HepG2 (cell line): Measurements from ENCODE around the gene UBAC2. TPM values are rescaled to one million over a fixed set of nuclear protein-coding genes. Genes with fewer than 3 reads are reported as not detected.

Source experiments
- ATAC-seq: fragments of 200-7000 bp; cut with Tn5 transposase; 3 replicates; pipeline ENCODE4 v1.9.1; 2020; ENCODE audit warnings: mild to moderate bottlenecking, moderate library complexity
- BruUV-seq: library from RNA; stranded (reverse); fragments of 400-500 nt; replicated peaks from 2 replicates; lab custom pipeline; 2021; lab: Mats Ljungman, UMichigan
- CTCF ChIA-PET: fragments of 300-600 bp; formaldehyde crosslinking; extraction: SDS; loops from one replicate; lab custom pipeline; 2021; ENCODE audit warnings: low total read pairs, inconsistent platforms, low intra/inter-chr PET ratio; lab: Yijun Ruan, JAX
- POLR2A ChIA-PET: fragments of 350-600 bp; sonication (Branson Sonifier 250); formaldehyde crosslinking; loops from one replicate; lab custom pipeline; 2020; ENCODE audit warnings: antibody characterized with exemption, inconsistent platforms; lab: Yijun Ruan, JAX
- DNase-seq: peaks from one replicate; pipeline ENCODE4 v3.0.0-alpha.2; 2015; ENCODE audit warnings: low spot score
- FAIRE-seq: peaks from 3 replicates; lab custom pipeline; 2011; peaks lifted over from hg19 to GRCh38; lab: Jason Lieb, UNC
- H2AFZ ChIP-seq: one replicate; pipeline ENCODE4 v1.6.1; 2011; ENCODE audit warnings: low read length, inconsistent platforms
- H3K27ac ChIP-seq: fragments of 300-600 bp; 3 replicates; pipeline ENCODE4 v1.8.0; 2011; ENCODE audit warnings: mixed run types, mild to moderate bottlenecking, mixed read lengths, low read length, inconsistent platforms; ENCODE audit not compliant: insufficient read depth; ENCODE audit errors: extremely low read length
- H3K27me3 ChIP-seq, 2 experiments: fragments of 200-600 bp in 1 of 2; 2 replicates in 1 of 2; 3 replicates in 1 of 2; pipeline versions ENCODE4 v1.6.0 to v1.8.0; 2011; ENCODE audit warnings: low read length in 2 of 2, mild to moderate bottlenecking in 2 of 2, moderate library complexity in 2 of 2, inconsistent platforms in 1 of 2; ENCODE audit not compliant: insufficient read depth in 2 of 2, control insufficient read depth in 1 of 2
- H3K36me3 ChIP-seq, 2 experiments: fragments of 200-600 bp in 1 of 2; replicated peaks in 1 of 2; 2 replicates in 1 of 2; 3 replicates in 1 of 2; pipeline versions ENCODE4 v1.5.1 to v1.8.0; 2011; ENCODE audit warnings: low read length in 2 of 2, inconsistent platforms in 1 of 2; ENCODE audit not compliant: insufficient read depth in 2 of 2, control insufficient read depth in 1 of 2
- H3K4me1 ChIP-seq: 2 replicates; pipeline ENCODE4 v1.5.1; 2012; ENCODE audit warnings: low read length, inconsistent platforms; ENCODE audit not compliant: insufficient read depth
- H3K4me2 ChIP-seq: 2 replicates; pipeline ENCODE4 v1.6.0; 2011; ENCODE audit warnings: low read depth, low read length, inconsistent platforms
- H3K4me3 ChIP-seq, 3 experiments: fragments of 200-600 bp in 1 of 3; sonication (generic), shearing (Covaris generic) in 1 of 3; replicated peaks in 1 of 3; 2 replicates each; pipeline ENCODE4 v1.5.1; 2011 to 2016; ENCODE audit warnings: low read length in 3 of 3, inconsistent platforms in 2 of 3, low read depth in 2 of 3, mild to moderate bottlenecking in 2 of 3, control low read depth in 1 of 3, mixed read lengths in 1 of 3; ENCODE audit not compliant: insufficient read depth in 1 of 3
- H3K79me2 ChIP-seq: one replicate; pipeline ENCODE4 v1.6.1; 2011; ENCODE audit warnings: low read length, inconsistent platforms; ENCODE audit not compliant: insufficient read depth
- H3K9ac ChIP-seq: 2 replicates; pipeline ENCODE4 v1.6.0; 2011; ENCODE audit warnings: mild to moderate bottlenecking, low read depth, low read length, inconsistent platforms; ENCODE audit not compliant: insufficient read depth
- H3K9me3 ChIP-seq: 2 replicates; pipeline ENCODE4 v1.5.1; 2012; ENCODE audit warnings: mild to moderate bottlenecking, low read length
- H4K20me1 ChIP-seq: 2 replicates; pipeline ENCODE4 v1.6.0; 2011; ENCODE audit warnings: inconsistent platforms, mild to moderate bottlenecking, low read length, moderate library complexity; ENCODE audit not compliant: insufficient read depth
- CBX1 ChIP-seq: IDR thresholded peaks from one replicate; pipeline ENCODE4 v1.6.1; 2016; ENCODE audit warnings: antibody characterized with exemption, low read depth
- GFI1 ChIP-seq: sonication (generic); formaldehyde crosslinking; IDR thresholded peaks from 2 replicates; pipeline ENCODE4 v1.5.0; 2020; ENCODE audit warnings: missing genetic modification reagents, mild to moderate bottlenecking, borderline replicate concordance
- GLI4 ChIP-seq: sonication (generic); formaldehyde crosslinking; IDR thresholded peaks from 2 replicates; pipeline ENCODE4 v1.5.1; 2020; ENCODE audit warnings: missing genetic modification reagents, mild to moderate bottlenecking, moderate library complexity, borderline replicate concordance
- HDAC6 ChIP-seq: fragments of 200-600 bp; sonication (generic); IDR thresholded peaks from 2 replicates; pipeline ENCODE4 v1.7.0; 2017; ENCODE audit warnings: mild to moderate bottlenecking, antibody characterized with exemption, low read length, low read depth
- KAT2B ChIP-seq: fragments of 150-350 bp; IDR thresholded peaks from 2 replicates; pipeline ENCODE4 v1.6.1; 2014; ENCODE audit warnings: low read depth, low read length, borderline replicate concordance
- MTA1 ChIP-seq: sonication (generic); formaldehyde crosslinking; IDR thresholded peaks from 2 replicates; pipeline ENCODE4 v1.4.0; 2020; ENCODE audit warnings: missing genetic modification reagents, mild to moderate bottlenecking, borderline replicate concordance
- MXI1 ChIP-seq: IDR thresholded peaks from 3 replicates; pipeline ENCODE4 v1.6.1; 2012; ENCODE audit warnings: low read depth, low read length, inconsistent platforms, borderline replicate concordance
- RBFOX2 ChIP-seq: fragments of 200-400 bp; formaldehyde crosslinking; IDR thresholded peaks from 2 replicates; pipeline ENCODE4 v1.6.1; 2017; ENCODE audit warnings: low read depth, mild to moderate bottlenecking, low read length
- TCF12 ChIP-seq, 2 experiments: fragments of 450-650 bp in 1 of 2; sonication (generic) in 1 of 2; formaldehyde crosslinking in 1 of 2; IDR thresholded peaks; 2 replicates each; pipeline versions ENCODE4 v1.6.1 to v1.8.0; 2017 to 2022; ENCODE audit warnings: antibody characterized with exemption in 1 of 2, mild to moderate bottlenecking in 1 of 2, missing genetic modification reagents in 1 of 2, moderate library complexity in 1 of 2
- XBP1 ChIP-seq: sonication (generic); formaldehyde crosslinking; IDR thresholded peaks from 2 replicates; pipeline ENCODE4 v1.5.0; 2020; ENCODE audit warnings: missing genetic modification reagents
- ZNF609 ChIP-seq: sonication (generic); formaldehyde crosslinking; IDR thresholded peaks from 2 replicates; pipeline ENCODE4 v1.4.0; 2020; ENCODE audit warnings: mild to moderate bottlenecking, missing genetic modification reagents, borderline replicate concordance
- WGBS: methylation state at CpG from one replicate; pipeline ENCODE4 v1.1.6; 2017; ENCODE audit warnings: low lambda C conversion rate; 5-methylcytosine and 5-hydroxymethylcytosine counted together
- in situ Hi-C: cut with HindIII; loops from 2 replicates; pipeline ENCODE4 v1.10.0; 2017; ENCODE audit warnings: low pct_unique_long_range_greater_than_20kb; ENCODE audit not compliant: extremely low pct_ligation_motif_present
- intact Hi-C: fragments of 100-400 bp; cut with micrococcal nuclease; formaldehyde crosslinking; loops from one replicate; pipeline ENCODE4 v1.10.0; 2022; ENCODE audit not compliant: unreplicated experiment
- polyA plus RNA-seq, 8 experiments: library from polyadenylated mRNA; depleted of rRNA in 3 of 8; stranded (reverse) in 7 of 8; unstranded in 1 of 8; fragments of >200 nt; fragmentation: Illumina TruSeq in 4 of 8; extraction: Trizol in 4 of 8; gene quantifications; 2 replicates each; pipeline versions ENCODE4 v1.2.1 to v1.2.3, GENCODE V29; 2011 to 2016; ENCODE audit warnings: low read depth in 4 of 8, missing spikeins in 1 of 8, mixed read lengths in 1 of 8; ENCODE audit not compliant: insufficient read depth in 1 of 8
- total RNA-seq, 5 experiments: library from RNA; depleted of rRNA; stranded (reverse); fragments of >200 nt; fragmentation: Illumina TruSeq; extraction: Trizol; gene quantifications; 2 replicates each; pipeline ENCODE4 v1.2.3, GENCODE V29; 2016; ENCODE audit warnings: low read depth in 1 of 5

UBAC2 gene
- total and polyA plus RNA-seq, 2 of the 13 experiments (the other 11 are each of a cell fraction or from before 2014, with no cell fraction given): 61.3 to 80.8 TPM

GRCh38 chr13:99155821-99156220 is 44.8 kb upstream of the UBAC2 start:
- Histone ChIP-seq H3K9me3 (no peaks in the 10 kb centered on the region), H3K36me3 (no peaks in the 10 kb centered on the region), H3K9ac (no peak overlapping the region), H3K79me2 (no peaks in the 10 kb centered on the region), H3K4me2 (no peak overlapping the region), H3K4me1 (no peaks in the 10 kb centered on the region), H3K4me3 (no peak overlapping the region), H2AFZ (no peak overlapping the region), H3K27me3 (no peaks in the 10 kb centered on the region), H4K20me1 (no peaks in the 10 kb centered on the region), H3K27ac (no peak overlapping the region)
- 20% methylated on average over 2 of the region's 5 CpGs for WGBS
- DNase-seq (no peak), ATAC-seq (no peak), FAIRE-seq (no peak)
- POLR2A ChIA-PET: no interaction called here
- CTCF ChIA-PET: no interaction called here
- in situ Hi-C loops: no loop called here
- TF ChIP-seq ZNF609 (CRISPR knock-in tag): no peak
- no peak for TF ChIP-seq RBFOX2
- TF ChIP-seq MTA1 (CRISPR knock-in tag): no peak
- TF ChIP-seq CBX1: no peak
- no peak for TF ChIP-seq MXI1
- TF ChIP-seq TCF12 (IDR thresholded peaks at IDR 0.05): no peak
- TF ChIP-seq TCF12 (CRISPR knock-in tag; IDR thresholded peaks at IDR 0.05): no peak
- TF ChIP-seq KAT2B: no peak
- no peak for TF ChIP-seq HDAC6
- TF ChIP-seq GLI4: no peak
- TF ChIP-seq XBP1 (CRISPR knock-in tag): no peak
- no peak for TF ChIP-seq GFI1 (CRISPR knock-in tag)
- intact Hi-C loops: no loop called here
- no TSS peak for BruUV-seq
